ENCODE results near the gene MANEA.
"Not testable (repeated sequence)": the region's sequence is repeated elsewhere in the genome, so short reads cannot be mapped to it uniquely, and the experiment has no call there.

MANEA gene, protein sequence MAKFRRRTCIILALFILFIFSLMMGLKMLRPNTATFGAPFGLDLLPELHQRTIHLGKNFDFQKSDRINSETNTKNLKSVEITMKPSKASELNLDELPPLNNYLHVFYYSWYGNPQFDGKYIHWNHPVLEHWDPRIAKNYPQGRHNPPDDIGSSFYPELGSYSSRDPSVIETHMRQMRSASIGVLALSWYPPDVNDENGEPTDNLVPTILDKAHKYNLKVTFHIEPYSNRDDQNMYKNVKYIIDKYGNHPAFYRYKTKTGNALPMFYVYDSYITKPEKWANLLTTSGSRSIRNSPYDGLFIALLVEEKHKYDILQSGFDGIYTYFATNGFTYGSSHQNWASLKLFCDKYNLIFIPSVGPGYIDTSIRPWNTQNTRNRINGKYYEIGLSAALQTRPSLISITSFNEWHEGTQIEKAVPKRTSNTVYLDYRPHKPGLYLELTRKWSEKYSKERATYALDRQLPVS

DNA sequence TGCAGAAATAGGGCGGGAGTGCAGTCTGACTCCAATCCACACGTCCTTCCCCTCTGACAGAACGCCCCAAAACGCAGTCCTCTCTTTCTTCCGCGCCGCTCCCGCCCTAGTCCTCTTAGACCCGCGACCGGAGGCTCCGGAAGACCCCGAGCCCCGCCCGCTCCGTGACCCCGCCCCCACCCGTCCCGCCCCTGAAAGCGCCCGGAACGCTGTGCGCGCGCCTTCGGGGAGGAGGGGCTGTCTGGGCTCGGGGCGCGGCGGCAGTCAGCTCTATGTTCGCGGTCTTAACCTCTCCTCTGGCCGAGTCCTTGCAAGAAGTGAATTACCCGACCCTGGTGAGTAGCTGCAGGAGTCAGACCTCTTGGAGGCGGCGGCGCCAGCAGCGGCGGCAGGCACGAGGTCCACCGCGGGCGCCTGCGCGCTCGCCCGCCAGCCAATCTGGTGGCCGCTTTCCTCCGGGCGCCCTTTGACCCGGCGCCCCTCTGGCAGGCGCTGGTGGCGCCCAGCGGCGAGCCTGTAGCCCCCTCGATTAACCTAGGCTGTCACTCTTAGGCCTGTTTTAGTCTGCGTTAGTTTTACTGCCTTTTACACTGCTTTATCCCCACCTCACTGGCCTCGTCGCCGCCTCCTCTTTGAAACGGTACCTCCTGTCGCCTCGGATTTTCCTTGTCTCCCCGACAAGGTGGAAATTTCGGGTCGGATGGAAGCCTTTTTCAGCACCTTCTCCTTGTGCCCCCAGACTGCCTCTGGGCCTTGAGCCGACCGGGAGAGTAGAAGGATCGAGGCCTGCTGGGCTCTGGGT is at the start of gene MANEA:
MANEA (plus strand) TSS at position 232 of the 802 bp plus-strand sequence. CDS start 8,905 bp downstream, outside the sequence.
- peak; percentile 87 for DNase-seq

DNA sequence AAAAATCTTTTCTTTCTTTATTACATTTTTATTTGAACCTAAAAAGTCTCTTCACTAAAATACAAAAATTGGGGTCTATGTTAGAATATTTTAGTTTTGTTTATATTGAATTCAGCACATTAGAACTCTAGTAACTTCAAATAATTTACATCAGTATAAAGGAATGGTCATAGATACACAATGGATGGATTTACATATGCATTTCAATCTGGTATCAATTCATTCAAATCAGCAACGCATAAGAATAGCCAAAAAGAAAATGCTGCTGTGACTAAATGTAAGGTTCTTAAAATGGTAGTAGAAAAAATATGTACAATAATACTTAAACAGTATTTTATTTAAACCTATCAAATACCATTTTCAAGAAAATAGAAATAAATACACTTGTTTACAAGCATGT is 47.6 kb upstream of the MANEA start:
- no peak for DNase-seq

DNA sequence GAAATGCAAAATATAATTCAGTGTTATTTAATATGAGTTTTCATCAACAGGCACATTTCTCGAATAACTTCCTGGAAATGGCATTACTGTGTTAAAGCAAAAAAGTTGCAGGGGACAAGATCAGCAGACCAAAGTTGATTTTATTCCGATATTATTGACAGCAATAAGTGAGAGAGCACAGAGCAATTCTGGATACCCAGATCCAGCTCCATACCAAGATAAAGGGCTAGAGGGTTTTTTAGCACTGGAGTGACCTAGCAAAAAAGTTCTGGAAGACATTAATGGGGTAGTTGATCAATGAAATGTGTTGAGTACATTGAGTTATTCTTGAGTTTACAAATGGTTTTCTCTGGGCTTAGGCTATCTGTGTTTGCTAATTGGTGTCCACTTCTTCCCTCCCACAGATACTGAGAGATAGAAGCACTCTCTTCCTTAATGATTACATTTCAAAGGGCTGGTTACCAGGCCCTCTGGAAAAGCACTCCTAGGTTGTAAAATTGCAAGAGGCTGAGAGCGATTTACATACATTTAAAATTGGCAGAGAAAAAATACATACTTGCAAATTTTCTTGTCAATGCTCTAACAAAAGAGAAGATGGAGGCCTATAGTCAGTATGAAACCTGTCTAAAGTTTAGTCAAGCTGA is 47.0 kb upstream of the MANEA start:
- no peak for DNase-seq

DNA sequence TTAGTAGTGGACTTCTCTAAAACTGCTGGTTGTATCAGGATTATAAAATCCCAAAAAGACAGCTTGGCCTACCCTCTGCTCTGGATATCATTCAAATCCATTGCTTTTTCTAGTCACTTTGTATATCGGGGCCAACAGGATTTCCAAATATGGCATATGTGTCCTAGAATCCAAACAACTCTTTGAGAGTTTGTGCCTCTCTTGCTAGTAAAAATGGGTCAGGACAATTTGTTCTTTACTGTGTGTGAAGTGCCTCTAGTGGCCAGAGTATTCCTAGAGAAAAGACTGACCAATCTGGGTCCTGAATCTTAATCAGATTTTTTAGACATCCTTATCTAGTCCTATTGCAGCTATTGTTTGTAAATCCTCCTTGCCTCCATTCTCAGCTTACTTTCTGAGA is 33.5 kb upstream of the MANEA start:
- DNase-seq, result no peak

DNA sequence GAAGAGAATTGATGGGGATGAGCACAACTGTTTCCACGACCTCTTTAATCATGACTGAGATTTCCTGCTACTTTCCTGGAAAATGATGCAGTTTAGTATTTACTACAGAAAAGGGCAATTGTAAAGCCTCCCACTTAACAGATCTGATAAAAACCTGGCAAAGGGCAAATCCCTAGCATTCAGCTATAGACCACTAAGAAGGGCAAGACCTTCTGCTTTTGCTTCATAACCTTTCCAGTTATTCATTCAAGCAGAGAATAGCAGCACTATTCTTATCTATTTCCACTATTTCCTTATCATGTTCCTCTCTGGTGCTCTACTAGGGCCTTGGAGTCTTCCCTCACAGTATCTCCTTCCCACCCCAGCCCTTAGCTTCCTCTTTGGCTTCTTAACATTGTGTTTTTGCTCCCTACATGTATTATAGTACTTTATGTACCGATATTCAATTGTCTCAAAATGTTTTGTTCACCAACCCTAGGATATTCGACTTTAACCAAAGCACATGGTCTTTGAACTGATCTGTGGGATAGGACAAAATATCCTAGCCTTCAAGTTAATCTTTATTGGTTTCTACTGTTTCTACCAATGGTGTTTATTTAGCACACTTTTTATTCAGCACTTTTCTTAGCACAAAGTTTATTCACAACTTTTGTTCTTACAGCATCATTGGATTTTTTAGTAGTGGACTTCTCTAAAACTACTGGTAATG is 32.7 kb upstream of the MANEA start:
- no peak for DNase-seq

DNA sequence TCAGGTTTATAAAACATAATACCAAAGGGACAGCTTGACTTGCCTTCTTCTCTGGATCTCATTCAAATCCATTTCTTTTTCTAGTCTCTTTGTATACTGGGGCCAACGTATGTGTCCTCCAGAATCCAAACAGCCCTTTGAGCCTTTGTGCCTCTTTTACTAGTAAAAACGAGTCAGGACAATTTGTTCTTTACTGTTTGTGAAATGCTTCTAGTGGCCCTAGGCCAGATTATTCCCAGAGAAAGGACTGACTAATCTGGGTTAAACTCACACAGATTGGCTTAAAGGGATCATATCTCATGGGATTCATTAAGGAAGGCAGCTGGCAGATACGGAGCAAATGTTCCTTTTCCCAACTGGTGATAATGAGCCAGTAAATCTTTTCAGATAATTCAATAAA is 32.1 kb upstream of the MANEA start:
- no peak for DNase-seq

DNA sequence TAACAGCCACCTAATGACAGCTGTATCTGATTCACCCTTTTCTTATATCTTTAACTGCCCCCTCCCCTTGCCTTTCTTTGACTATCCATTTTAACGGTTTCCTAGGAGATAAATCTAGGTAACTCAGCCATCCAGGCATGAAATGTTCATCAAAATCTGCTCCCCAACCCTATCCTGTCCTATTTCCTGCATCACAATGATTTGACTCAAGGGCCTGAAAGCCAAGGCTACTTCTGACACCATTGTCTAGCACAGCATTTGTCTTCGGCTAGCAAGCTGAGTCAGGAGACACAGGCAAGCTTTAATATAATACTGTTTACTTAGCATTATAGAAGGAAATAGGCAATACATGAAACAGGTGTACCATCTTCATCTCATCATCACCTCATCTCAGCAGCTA is 31.6 kb upstream of the MANEA start:
- no peak for DNase-seq

DNA sequence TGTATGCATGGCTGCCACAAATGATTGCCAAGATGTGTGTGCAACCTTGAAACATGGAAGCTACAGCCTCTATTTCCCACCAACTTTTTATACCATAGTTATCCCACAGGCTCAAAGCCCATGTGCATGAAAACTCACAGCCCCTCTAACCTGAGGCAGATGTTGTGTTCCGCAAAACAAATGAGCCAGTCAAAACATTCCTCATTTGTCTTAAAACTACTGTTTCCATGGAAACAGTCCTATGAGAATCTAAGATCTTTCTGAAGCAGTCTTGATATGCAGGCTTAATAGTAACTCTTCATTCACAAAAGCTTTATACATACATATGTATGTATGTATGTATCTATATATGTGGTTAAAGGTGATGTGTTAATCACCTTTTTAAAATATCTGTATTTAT is 31.2 kb upstream of the MANEA start:
- DNase-seq, result no peak

DNA sequence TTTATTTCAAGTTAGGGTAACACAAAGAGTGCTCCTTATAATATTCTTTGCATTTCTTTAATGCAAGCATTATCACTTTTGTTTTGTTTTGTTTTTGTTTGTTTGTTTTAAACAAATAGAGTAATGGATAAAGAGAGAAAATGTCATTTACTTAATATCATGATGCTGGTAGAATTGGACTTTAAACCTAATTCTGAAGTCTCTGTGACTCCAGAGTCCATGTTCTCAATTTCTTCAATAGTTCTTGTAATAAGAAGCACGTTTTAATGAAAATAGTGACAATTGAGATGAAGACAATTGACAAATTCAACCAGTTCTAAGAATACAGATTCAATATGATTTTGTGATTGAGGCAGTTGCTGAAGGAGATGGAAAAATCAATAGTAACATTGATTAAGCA is 30.3 kb upstream of the MANEA start:
- DNase-seq, result no peak

DNA sequence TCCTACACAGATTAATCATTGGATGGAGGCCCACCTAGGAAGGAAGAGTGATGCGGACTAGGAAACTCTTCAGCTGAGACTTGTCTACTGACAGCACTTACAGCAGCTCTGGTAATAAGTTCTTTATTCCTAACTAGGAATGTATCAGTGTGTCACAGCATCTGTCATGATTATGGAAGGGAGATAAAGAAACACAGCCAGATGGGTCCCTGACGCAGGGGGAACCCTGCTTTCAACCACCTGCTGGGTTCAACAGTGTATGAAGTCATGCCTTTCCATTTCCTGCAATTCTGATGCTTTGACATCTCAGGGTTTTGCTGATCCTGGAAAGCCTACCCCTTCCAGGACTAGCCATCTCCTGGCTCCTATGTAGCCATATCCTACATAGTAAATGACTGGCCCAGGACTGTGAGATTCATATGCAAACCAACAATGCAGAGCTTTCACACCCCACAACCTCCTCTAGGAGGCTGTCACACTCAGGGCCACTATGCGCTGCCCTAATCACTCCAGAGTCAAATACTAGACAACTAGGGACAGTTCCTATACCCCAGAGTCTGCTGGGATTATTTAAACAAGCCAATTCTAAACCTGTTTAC is 29.0 kb upstream of the MANEA start:
- DNase-seq, result no peak

DNA sequence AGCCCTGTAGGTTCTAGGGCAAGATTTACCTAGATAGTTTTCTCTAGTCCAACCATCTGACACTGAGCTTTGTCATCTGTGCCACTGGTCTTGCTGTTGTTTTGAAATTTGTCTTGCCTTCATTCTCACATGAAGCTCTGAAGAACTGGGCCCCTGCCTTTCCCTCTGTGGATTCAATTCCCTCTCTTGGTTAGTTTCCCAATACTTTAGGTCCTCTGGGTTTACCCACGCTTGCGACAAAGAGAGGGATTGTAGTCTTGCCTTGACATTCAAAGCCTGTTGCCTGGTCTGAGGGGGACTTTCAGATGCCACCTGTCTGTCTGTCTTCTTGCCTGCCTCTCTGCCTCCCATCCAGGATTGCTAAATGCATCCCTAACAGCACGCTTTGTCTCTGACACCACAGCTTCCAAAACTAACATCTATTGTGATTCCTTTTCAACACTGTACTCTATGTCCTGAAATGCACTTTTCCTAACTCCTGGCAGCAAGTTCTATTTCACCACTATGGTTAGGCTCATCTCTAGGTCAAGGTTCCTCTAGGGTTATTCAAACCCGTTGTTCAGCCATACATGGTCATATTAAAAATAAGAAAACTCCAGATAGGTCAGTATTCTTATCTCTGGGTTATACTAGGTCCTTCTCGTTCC is 25.5 kb upstream of the MANEA start:
- DNase-seq, result no peak

DNA sequence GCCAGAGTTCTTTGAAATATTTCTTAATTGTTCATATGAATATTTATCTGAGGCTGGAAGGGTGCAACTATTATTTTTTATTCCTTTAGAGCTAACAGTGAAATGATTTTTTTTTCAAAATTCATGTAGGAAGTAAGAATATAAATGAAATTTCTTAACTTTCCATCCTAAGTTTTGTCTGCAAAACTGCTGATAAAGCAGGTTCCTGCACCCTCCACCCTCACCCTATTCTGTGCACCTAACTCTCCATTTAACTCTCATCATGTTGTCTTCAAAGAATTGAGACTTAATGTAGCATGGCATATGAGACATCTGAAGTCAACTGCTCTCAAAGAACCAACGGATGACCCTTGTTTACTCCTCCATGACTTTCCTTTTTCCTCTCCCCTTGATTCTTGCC is 23.5 kb upstream of the MANEA start:
- DNase-seq, result no peak

DNA sequence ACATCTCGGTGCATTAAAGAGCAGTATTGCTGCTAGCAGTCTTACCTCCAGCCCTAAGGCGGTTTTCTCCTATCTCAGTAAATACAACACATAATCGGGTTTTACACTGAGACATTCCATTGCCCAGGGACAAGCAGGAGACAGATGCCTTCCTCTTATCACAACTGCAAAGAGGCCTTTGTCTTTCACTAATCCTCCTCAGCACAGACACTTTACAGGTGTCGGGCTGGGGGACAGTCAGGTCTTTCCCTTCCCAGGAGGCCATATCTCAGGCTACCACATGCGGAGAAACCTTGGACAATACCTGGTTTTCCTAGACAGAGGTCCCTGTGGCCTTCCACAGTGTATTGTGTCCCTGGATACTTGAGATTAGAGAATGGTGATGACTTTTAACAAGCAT is 16.4 kb upstream of the MANEA start:
- not testable (repeated sequence) for DNase-seq

DNA sequence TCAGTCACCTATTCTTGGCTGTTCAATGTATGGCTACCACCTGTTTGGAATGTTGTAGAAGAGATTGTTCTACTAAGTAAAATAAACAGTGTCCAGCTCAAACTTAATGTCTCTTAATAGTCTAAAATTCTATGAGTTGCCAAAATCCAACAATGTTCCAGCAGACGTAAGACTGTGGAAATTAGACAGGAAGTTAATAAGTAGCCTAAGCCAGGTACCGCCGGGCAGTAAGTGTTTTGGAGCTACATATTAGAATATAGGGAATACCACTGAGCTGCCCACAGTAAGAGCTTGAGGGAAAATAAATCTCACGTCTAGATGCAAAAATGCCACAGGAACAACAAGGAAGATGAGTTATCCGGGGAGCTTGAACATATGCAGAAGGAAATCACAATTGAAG is 7.8 kb upstream of the MANEA start:
- no peak for DNase-seq

DNA sequence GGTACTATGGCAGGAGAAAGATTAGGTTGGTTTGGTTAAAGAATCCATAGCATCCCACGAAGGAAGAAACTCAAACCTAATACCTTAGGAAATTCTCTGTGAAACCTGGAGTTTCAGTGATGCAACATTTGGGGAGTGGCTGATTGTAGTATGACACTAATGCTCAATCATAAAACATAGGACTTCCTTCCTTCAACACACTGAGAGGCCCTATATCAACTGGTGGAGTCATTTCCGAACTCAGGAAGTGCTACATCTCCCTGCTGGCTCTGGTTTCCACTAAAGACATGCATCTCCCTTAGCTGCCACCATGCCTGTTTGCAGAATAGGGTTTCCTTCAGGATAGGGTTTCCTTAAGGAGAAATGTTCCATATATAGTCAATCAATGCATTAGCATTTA is 5.2 kb upstream of the MANEA start:
- DNase-seq, result no peak

DNA sequence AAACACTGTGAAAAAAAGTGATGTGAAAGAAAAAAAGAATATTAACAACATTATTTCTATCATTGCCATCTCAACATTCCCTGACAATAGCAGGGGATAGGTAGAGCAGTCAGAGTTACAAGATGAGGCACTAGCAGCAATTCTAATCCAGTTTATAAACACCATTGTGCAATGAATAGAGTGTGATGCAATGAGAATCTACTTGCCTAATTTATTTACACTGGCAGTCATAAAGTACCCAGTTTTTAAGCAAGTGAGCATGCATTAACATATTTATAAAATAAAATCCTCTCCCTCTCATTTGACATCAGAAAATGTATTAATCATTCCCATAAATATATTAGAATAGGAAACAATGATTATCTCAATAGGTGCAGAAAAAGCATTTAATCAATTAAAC is 2.5 kb upstream of the MANEA start:
- no peak for DNase-seq

DNA sequence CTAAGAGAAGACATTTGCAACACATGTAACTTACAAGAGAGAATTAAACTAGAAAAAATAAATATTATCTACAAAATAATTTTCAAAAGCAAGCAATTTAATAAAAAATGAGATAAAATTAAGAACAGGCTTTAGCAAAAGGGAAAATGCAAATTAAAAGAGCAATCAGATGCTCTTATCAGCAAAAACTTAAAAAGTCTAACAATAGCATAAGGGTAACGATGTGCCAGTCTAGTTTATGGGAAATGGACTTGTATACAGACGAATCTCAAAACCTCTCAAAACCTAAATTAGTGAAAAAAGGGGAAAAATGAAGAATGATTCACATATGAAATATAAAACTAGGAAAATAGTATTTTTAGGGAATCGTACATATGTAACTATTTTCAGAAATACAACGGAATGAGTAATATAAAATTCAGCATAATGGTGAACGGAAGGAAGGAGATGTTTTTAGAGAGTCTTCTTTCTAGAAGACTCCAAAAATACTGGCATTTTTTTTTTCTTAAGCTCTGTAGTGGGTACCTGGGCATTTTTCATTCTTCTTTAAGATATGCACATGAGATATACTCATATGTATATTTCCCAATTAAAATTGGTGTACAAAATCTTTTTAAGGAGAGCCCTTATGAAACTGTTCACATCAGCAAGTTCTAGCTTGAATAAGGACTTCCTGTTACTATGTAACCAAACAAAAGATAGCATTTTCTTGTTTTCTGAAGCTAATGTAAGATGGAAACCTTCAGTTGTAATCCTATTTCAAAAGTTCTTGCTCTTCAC is 927 bp upstream of the MANEA start:
- peak; percentile 36 for DNase-seq

DNA sequence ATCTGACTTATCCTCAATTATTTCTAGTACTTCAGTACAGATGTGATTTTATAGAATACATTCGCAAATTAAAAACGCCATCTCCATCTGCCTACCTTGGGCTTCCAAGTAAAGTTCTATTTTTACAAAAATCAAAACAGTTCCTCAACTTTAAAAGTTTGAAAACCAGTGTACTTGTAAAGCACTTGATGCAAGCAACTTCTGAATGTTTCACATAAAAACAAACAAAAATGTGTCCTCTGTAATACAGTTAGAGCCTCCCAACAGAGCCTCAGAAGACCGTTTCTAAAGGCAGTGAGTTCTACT is 384 bp upstream of the MANEA start:
- no peak for DNase-seq

DNA sequence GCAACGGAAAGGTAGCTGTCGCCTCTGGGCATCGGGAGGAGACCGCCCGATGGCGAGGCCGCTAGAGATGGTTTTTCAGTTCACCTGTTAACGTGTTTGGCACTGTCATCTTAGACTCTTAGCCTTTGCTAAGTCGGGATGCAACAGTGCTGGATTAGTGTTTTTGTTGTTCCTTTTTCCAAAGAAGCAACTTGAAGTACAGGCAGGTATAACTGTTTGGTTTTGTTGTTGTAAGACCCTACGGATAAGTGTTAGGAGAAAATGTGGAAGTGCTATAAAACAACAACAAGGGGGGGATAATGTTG is 723 bp downstream of the MANEA start:
- no peak for DNase-seq

DNA sequence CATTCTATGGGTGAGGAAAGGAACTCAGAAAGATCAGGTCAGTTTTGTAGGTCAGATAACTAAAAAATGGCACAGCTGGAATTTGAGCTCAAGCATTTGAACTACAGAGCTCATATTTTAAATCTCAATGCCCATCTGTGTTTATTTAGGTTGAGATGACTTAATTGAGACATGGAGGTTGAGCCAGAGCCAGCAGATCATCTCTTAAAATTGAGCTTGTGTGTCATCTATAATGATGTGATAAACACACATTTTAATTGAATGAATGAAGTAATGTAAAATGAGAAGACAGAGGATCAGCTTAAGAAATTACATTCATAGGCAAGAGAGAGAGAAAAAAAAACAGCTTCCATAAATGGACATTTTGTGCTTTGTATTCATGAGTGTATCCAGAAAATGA is 3.7 kb downstream of the MANEA start:
- no peak for DNase-seq

DNA sequence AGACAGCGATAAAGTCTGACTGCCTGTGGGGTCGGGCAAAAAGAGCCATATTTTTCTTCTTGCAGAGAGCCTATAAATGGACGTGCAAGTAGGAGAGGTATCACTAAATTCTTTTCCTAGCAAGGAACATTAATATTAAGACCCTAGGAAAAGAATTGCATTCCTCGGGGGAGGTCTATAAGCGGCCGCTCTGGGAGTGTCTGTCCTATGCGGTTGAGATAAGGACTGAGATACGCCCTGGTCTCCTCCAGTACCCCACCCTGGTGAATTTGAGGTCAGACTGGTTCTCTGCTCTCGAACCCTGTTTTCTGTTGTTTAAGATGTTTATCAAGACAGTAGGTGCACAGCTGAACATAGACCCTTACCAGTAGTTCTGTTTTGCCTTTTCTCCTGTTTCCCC is 6.9 kb downstream of the MANEA start:
- peak; percentile 5 for DNase-seq

DNA sequence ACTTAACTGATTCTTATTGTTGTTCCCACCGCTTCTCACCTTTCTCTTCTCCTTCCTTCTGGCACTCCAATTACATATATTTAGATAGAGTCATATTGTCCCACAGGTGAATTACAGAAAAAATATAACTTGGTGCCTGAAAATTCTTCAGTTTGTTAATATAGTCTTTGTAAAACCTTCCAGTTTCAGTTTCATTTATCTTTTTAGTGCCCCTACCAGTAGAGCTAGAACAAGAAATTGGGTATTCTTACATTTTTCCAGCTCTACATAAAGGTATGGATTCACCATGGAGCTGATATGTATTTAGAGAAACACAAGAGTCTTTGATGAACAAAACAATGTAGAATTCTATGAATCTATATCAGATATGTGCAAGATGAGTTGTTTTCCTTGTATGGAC is 10.7 kb downstream of the MANEA start:
- no peak for DNase-seq

All from DMS53 (cell line).